DOHH2 (cell line): ENCODE results near the gene PARP16.

Experiments used
- H3F3A ChIP-seq: fragments of 200-600 bp; sonication (generic), shearing (Covaris generic); 2 replicates; pipeline ENCODE4 v1.6.0; 2016; ENCODE audit warnings: antibody characterized with exemption, mild to moderate bottlenecking; ENCODE audit not compliant: control insufficient read depth, insufficient read depth
- H3K27ac ChIP-seq: fragments of 200-600 bp; sonication (generic); 2 replicates; pipeline ENCODE4 v1.5.1; 2014; ENCODE audit warnings: low read depth, mild to moderate bottlenecking, low read length, moderate library complexity
- H3K27me3 ChIP-seq: fragments of 200-600 bp; sonication (generic); 2 replicates; pipeline ENCODE4 v1.6.1; 2014; ENCODE audit warnings: mild to moderate bottlenecking, low read length, mixed read lengths; ENCODE audit not compliant: control insufficient read depth
- H3K36me3 ChIP-seq: fragments of 200-600 bp; sonication (generic); 2 replicates; pipeline ENCODE4 v1.6.1; 2014; ENCODE audit warnings: mild to moderate bottlenecking, low read length, moderate library complexity, mixed read lengths; ENCODE audit not compliant: control insufficient read depth
- H3K4me1 ChIP-seq: fragments of 200-600 bp; sonication (generic); 2 replicates; pipeline ENCODE4 v1.6.1; 2014; ENCODE audit warnings: mild to moderate bottlenecking, low read length, mixed read lengths; ENCODE audit not compliant: control insufficient read depth
- H3K4me2 ChIP-seq: fragments of 200-600 bp; sonication (generic); 2 replicates; pipeline ENCODE4 v1.6.0; 2014; ENCODE audit warnings: mild to moderate bottlenecking, low read length, moderate library complexity
- H3K4me3 ChIP-seq: fragments of 200-600 bp; sonication (generic); 2 replicates; pipeline ENCODE4 v1.5.1; 2014; ENCODE audit warnings: mild to moderate bottlenecking, low read length, mixed read lengths
- H3K79me2 ChIP-seq: fragments of 200-600 bp; sonication (generic); 2 replicates; pipeline ENCODE4 v1.6.1; 2014; ENCODE audit warnings: mild to moderate bottlenecking, low read length, mixed read lengths; ENCODE audit not compliant: control insufficient read depth
- H3K9me2 ChIP-seq: fragments of 200-600 bp; sonication (generic); replicated peaks from 2 replicates; pipeline ENCODE4 v1.6.1; 2014; ENCODE audit warnings: mild to moderate bottlenecking, low read length, mixed read lengths; ENCODE audit not compliant: control insufficient read depth
- H3K9me3 ChIP-seq: fragments of 200-600 bp; sonication (generic); 2 replicates; pipeline ENCODE4 v1.6.1; 2014; ENCODE audit warnings: antibody characterized with exemption, low read length, mixed read lengths; ENCODE audit not compliant: control insufficient read depth, insufficient read depth
- H4K20me1 ChIP-seq: fragments of 200-600 bp; sonication (generic); 2 replicates; pipeline ENCODE4 v1.6.0; 2014; ENCODE audit warnings: low read depth, mild to moderate bottlenecking, antibody characterized with exemption, low read length, moderate library complexity; ENCODE audit not compliant: control insufficient read depth, insufficient read depth
- EZH2phosphoT487 ChIP-seq: fragments of 200-600 bp; sonication (generic); IDR thresholded peaks from 2 replicates; pipeline ENCODE4 v1.6.1; 2017; ENCODE audit warnings: borderline replicate concordance, mild to moderate bottlenecking, antibody characterized with exemption, low read length, moderate library complexity, mixed read lengths
- TF ChIP-seq, protein P1 (sequence below): fragments of 200-600 bp; sonication (generic); IDR thresholded peaks from one replicate; pipeline ENCODE4 v1.5.1; 2014; ENCODE audit warnings: antibody characterized with exemption, mild to moderate bottlenecking, low read depth, low read length; ENCODE audit not compliant: poor library complexity, severe bottlenecking

The PARP16 gene

DNA sequence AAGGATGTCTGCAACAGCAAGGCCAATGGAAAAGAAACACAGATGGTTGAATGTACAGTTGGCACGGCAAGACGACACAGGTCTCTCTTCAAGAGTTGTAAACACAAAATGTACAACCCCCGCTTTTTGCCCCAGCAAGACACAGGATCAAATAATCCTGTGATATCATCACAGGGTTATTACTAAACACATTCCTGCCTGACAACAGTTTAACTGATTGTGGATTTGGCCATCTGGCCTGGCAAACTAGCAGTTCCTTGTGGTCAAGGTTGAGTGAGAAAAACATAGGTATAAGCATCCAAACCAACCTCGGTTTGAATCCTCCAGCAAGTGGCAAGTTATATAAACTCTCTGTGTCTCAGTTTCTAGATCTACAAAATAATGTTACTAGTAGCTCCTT, 23.4 kb downstream of the PARP16 start:
- Histone ChIP-seq H3K4me2 (no peak overlapping the region), H3K27me3 (no peaks in the 10 kb centered on the region), H3K4me3 (no peak overlapping the region), H3K9me3 (no peaks in the 10 kb centered on the region), H3K79me2 (no peaks in the 10 kb centered on the region), H3K27ac (no peak overlapping the region), H3K36me3 (peaks cover 27% of the 10 kb centered on the region), H3K9me2 (no peaks in the 10 kb centered on the region), H4K20me1 (peaks cover 5% of the 10 kb centered on the region; the same call in 1 of the 2 replicates), H3F3A (no peaks in the 10 kb centered on the region), H3K4me1 (no peaks in the 10 kb centered on the region)
- no peak for TF ChIP-seq EZH2phosphoT487
- TF ChIP-seq, protein P1, sequence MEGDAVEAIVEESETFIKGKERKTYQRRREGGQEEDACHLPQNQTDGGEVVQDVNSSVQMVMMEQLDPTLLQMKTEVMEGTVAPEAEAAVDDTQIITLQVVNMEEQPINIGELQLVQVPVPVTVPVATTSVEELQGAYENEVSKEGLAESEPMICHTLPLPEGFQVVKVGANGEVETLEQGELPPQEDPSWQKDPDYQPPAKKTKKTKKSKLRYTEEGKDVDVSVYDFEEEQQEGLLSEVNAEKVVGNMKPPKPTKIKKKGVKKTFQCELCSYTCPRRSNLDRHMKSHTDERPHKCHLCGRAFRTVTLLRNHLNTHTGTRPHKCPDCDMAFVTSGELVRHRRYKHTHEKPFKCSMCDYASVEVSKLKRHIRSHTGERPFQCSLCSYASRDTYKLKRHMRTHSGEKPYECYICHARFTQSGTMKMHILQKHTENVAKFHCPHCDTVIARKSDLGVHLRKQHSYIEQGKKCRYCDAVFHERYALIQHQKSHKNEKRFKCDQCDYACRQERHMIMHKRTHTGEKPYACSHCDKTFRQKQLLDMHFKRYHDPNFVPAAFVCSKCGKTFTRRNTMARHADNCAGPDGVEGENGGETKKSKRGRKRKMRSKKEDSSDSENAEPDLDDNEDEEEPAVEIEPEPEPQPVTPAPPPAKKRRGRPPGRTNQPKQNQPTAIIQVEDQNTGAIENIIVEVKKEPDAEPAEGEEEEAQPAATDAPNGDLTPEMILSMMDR, result no peak

DNA sequence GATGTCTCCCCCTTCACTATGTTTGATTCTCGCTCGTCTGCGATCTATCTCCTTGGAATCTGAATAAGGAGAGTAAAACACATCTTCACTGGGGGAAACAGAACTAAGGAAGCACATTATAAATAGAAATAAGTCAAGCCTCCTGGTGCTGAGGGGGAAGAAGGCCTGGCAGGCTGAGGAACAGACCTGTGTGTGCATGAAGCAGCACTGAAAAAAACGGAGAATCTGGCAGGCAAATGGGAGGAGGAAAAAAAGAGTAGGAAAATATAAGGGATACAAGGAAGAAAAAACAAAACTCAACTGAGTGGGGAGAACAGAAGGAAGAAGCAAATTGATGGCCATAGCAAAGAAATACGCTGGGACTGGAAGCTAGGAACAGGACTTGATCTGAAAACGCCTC, 25.7 kb downstream of the PARP16 start:
- no peak for TF ChIP-seq EZH2phosphoT487
- TF ChIP-seq, protein P1, result no peak
- Histone ChIP-seq H3K36me3 (peaks cover 27% of the 10 kb centered on the region), H4K20me1 (peaks cover 5% of the 10 kb centered on the region; the same call in 1 of the 2 replicates), H3K4me1 (no peaks in the 10 kb centered on the region), H3K9me2 (no peaks in the 10 kb centered on the region), H3K27ac (no peak overlapping the region), H3K4me3 (no peak overlapping the region), H3K4me2 (no peak overlapping the region), H3K9me3 (no peaks in the 10 kb centered on the region), H3K79me2 (no peaks in the 10 kb centered on the region), H3F3A (no peaks in the 10 kb centered on the region), H3K27me3 (no peaks in the 10 kb centered on the region)

DNA sequence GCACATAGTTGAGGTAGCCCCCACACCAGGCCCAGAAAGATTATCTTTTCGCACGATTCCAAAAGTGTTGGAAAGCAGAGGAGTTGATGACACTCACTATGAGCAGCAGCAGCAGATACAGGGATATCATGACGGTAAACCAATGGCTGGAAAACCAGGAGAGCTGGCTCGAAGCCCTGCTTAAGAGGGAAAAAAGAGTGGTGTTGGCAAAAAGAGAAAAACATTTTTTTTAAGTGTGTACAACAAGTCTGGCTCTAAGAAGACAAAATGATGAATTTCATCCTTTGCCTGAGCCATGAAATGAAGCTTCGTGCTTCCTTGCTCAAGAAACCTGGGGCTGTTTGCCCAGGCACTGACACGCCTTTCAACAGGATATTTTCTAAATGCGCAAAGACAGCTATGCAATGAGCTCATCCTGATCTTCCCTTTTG, 27.3 kb downstream of the PARP16 start:
- Histone ChIP-seq H3K27me3 (no peaks in the 10 kb centered on the region), H4K20me1 (peaks cover 2% of the 10 kb centered on the region; the same call in 1 of the 2 replicates), H3F3A (no peaks in the 10 kb centered on the region), H3K4me2 (no peak overlapping the region), H3K79me2 (no peaks in the 10 kb centered on the region), H3K9me2 (no peaks in the 10 kb centered on the region), H3K4me3 (no peak overlapping the region), H3K36me3 (peaks cover 27% of the 10 kb centered on the region), H3K9me3 (no peaks in the 10 kb centered on the region), H3K27ac (no peak overlapping the region), H3K4me1 (no peaks in the 10 kb centered on the region)
- TF ChIP-seq EZH2phosphoT487, result no peak
- TF ChIP-seq, protein P1, result no peak
